ENCODE results near the gene ASB1.

The ASB1 gene

GRCh38 chr2:238501311-238501710 lies 74.6 kb downstream of the ASB1 start:
- DNase-seq (ENCODE audit: low read depth, low spot score) = no peak
- peaks cover 23% of the 10 kb centered on the region for H3K9me3 ChIP-seq (ENCODE audit: control insufficient read depth, insufficient read depth, low read length)
- no peak overlapping the region for H3K4me3 ChIP-seq (ENCODE audit: low read length)
- H3K4me1 ChIP-seq (ENCODE audit: control insufficient read depth, insufficient read depth, low read length) = no peaks in the 10 kb centered on the region
- no peak overlapping the region for H3K27ac ChIP-seq (ENCODE audit: low read length)
- no peaks in the 10 kb centered on the region for H3K27me3 ChIP-seq (ENCODE audit: control insufficient read depth, insufficient read depth, low read length)
- H3K36me3 ChIP-seq (ENCODE audit: control insufficient read depth, insufficient read depth, low read length) = no peaks in the 10 kb centered on the region
- no CpG with 5 or more reads among the region's 5 CpGs for WGBS (ENCODE audit: insufficient coverage, insufficient read length)
